Esophagus muscularis mucosa (tissue), 4 donors: ENCODE data around the gene BAIAP2L1. TPM values are rescaled to one million over a fixed set of nuclear protein-coding genes. Genes with fewer than 3 reads are reported as not detected.

Experiments used
- DNase-seq: peaks from one replicate; pipeline ENCODE4 v3.0.0-alpha.2; 2017; ENCODE audit errors: extremely low spot score
- H3K27ac ChIP-seq, 4 donors: fragments of 200-600 bp; sonication (generic); replicated peaks in 1 of 4; 1 replicate in 3 of 4; 2 replicates in 1 of 4; pipeline ENCODE4 v1.5.1; 2016 to 2019; ENCODE audit warnings: mild to moderate bottlenecking in 1 of 4
- H3K27me3 ChIP-seq, 4 donors: fragments of 200-600 bp; sonication (generic); one replicate each; pipeline versions ENCODE4 v1.5.1 to v1.6.0; 2016 to 2019
- H3K36me3 ChIP-seq, 4 donors: fragments of 200-600 bp; sonication (generic); one replicate each; pipeline ENCODE4 v1.5.1; 2016 to 2019
- H3K4me1 ChIP-seq, 4 donors: fragments of 200-600 bp; sonication (generic); one replicate each; pipeline ENCODE4 v1.5.1; 2016 to 2019
- H3K4me3 ChIP-seq, 4 donors: fragments of 200-600 bp; sonication (generic); 1 replicate in 2 of 4; 2 replicates in 2 of 4; pipeline ENCODE4 v1.5.1; 2016 to 2019; ENCODE audit warnings: mild to moderate bottlenecking in 4 of 4, moderate library complexity in 1 of 4
- H3K9me3 ChIP-seq, 4 donors: fragments of 200-600 bp; sonication (generic); 1 replicate in 3 of 4; 2 replicates in 1 of 4; pipeline ENCODE4 v1.5.1; 2016 to 2019
- EP300 ChIP-seq: sonication (generic); formaldehyde crosslinking; IDR thresholded peaks from one replicate; pipeline ENCODE4 v1.6.1; 2017; ENCODE audit warnings: antibody characterized with exemption
- POLR2A ChIP-seq: fragments of 450-650 bp; IDR thresholded peaks from one replicate; pipeline ENCODE4 v1.6.1; 2017; ENCODE audit warnings: antibody characterized with exemption, moderate library complexity, mild to moderate bottlenecking, low read depth
- POLR2AphosphoS5 ChIP-seq, 2 donors: sonication (generic); formaldehyde crosslinking; IDR thresholded peaks; one replicate each; pipeline ENCODE4 v1.6.1; 2017; ENCODE audit warnings: antibody characterized with exemption in 2 of 2
- WGBS: methylation state at CpG from one replicate; pipeline ENCODE4 v1.1.5; 2018; 5-methylcytosine and 5-hydroxymethylcytosine counted together
- intact Hi-C: fragments of 100-400 bp; cut with DNase I; formaldehyde crosslinking; loops from one replicate; pipeline ENCODE4 v1.15.1; 2023
- total RNA-seq, 4 donors: library from RNA; depleted of rRNA; stranded (reverse); fragments of >200 nt; gene quantifications; one replicate each; pipeline versions ENCODE4 v1.1.0 to v1.2.1, GENCODE V29; 2016
- TF ChIP-seq, protein P1 (sequence below), 3 experiments: fragments of 200-600 bp in 2 of 3; fragments of 450-650 bp in 1 of 3; sonication (generic) in 2 of 3; IDR thresholded peaks; one replicate each; pipeline ENCODE4 v1.5.1; 2017 to 2019; ENCODE audit warnings: antibody characterized with exemption in 3 of 3, mild to moderate bottlenecking in 2 of 3, moderate library complexity in 1 of 3

The BAIAP2L1 gene
- total RNA-seq, 4 donors from 2014 or later: 0.84 to 2.5 (median 1.6) TPM

DNA sequence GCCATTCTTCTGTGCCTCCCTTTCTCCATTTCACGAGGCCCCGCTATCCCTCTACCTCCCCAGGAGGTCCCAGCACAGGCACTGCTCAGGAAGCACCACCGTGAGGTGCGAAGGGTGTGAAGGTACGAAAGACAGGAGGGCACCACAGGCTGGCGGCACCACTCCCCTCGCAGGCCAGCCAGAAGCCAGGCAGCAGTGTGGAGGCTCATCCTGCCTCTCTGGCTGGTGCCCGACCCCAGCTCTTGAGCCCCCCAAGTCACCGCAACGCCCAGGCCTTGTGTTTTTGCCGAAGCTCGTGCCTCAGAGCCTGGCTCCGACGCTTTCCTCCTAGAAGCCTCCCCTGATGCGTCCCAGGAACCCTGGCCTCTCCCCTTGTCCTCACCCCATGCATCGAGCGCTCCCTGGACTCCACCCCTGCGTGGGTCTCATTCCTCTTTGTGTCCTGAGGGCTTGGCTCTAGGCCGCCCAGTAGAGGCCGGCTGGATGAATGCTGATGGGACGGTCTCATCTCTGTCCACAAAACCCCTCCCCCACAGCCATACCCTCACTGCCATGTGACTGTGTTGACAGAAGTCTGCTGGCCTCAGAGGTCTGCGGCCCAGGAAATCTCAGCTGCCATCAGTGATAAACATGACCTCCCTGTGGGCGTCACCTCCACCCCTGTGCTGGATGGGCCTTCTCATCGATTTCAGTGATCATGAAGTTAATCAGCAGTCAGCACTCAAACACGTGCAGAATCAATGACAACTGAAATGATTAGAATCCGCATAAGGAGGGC is 100.1 kb downstream of the BAIAP2L1 start:
- WGBS: 85% methylated on average over 18 of the region's 26 CpGs
- H3K9me3 ChIP-seq: no peaks in the 10 kb centered on the region
- intact Hi-C loops: no loop called here

DNA sequence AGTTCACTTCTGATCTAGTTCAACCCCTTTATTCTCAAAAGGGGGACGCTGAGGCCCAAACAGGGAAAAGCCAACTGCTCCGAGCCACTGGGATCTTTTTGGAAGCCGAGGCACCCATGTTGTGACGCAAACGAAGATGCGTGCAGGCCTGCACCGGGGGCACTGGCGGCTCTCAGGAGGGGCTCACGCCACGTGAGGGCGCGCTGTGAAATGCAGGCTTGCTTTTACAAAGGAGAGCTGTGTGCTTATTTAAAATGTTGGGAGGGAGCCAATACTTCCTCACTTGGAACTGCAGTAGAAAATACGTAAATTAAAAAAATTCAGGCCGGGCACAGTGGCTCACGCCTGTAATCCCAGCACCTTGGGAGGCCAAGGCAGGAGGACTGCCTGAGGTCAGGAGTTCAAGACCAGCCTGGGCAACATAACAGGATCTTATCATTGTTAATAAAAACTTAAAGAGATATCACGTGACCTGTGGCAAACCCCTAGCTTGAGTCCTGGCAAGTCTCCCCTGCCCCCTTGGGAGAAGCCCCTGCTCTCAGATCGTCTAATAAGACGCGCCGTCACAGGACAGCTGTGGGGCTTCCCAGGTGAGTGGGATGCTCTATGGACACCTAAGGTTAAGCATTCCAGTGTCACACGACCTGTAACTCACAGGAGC is 103.1 kb downstream of the BAIAP2L1 start:
- Histone ChIP-seq H3K9me3 (no peaks in the 10 kb centered on the region), H3K4me1 (peaks cover 0 to 18% (median 9%) of the 10 kb centered on the region in 4 donors), H3K27ac (no peak overlapping the region), H3K36me3 (peaks cover 4 to 58% (median 28%) of the 10 kb centered on the region in 4 donors), H3K4me3 (no peak overlapping the region), H3K27me3 (no peaks in the 10 kb centered on the region)
- TF ChIP-seq EP300: no peak
- intact Hi-C loops: no loop called here
- DNase-seq: no peak
- 59% methylated on average over 21 of the region's 21 CpGs for WGBS

More for the DNA sequence above, 100.1 kb downstream of the BAIAP2L1 start:
- Histone ChIP-seq H3K4me3 (no peak overlapping the region), H3K4me1 (peaks cover 0 to 8% (median 3%) of the 10 kb centered on the region in 4 donors), H3K27me3 (no peaks in the 10 kb centered on the region), H3K36me3 (peaks cover 0 to 39% (median 8%) of the 10 kb centered on the region in 4 donors), H3K27ac (no peak overlapping the region)
- DNase-seq: no peak
- TF ChIP-seq, protein P1, sequence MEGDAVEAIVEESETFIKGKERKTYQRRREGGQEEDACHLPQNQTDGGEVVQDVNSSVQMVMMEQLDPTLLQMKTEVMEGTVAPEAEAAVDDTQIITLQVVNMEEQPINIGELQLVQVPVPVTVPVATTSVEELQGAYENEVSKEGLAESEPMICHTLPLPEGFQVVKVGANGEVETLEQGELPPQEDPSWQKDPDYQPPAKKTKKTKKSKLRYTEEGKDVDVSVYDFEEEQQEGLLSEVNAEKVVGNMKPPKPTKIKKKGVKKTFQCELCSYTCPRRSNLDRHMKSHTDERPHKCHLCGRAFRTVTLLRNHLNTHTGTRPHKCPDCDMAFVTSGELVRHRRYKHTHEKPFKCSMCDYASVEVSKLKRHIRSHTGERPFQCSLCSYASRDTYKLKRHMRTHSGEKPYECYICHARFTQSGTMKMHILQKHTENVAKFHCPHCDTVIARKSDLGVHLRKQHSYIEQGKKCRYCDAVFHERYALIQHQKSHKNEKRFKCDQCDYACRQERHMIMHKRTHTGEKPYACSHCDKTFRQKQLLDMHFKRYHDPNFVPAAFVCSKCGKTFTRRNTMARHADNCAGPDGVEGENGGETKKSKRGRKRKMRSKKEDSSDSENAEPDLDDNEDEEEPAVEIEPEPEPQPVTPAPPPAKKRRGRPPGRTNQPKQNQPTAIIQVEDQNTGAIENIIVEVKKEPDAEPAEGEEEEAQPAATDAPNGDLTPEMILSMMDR (IDR thresholded peaks at IDR 0.05): no peak
- no peak for TF ChIP-seq POLR2A
- no peak for TF ChIP-seq POLR2AphosphoS5 (IDR thresholded peaks at IDR 0.05)
- no peak for TF ChIP-seq EP300

DNA sequence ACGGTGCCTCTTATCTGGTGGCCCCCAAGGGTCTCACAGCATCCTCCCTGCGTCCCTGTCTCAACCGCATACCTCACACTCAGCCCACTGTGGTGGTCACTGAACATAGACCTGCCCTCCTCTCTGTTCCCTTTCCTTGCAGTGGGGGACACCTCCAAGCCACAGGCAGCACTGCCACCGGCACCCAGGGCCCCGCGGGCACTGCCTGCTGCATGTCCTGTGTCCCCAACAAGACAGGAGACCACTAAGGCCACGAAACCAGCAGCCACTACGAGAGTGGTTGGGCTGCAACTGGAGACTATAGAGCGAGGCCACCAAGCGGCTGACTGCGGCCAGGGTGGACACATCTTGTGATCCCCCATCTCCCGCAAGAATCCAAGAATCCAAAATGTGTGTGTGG is 104.1 kb downstream of the BAIAP2L1 start:
- Histone ChIP-seq H3K27me3 (no peaks in the 10 kb centered on the region), H3K27ac (no peak overlapping the region), H3K4me3 (no peak overlapping the region), H3K4me1 (peaks cover 0 to 18% (median 12%) of the 10 kb centered on the region in 4 donors), H3K9me3 (no peaks in the 10 kb centered on the region), H3K36me3 (peaks cover 12 to 66% (median 36%) of the 10 kb centered on the region in 4 donors)
- intact Hi-C loops: no loop called here
- no peak for TF ChIP-seq POLR2AphosphoS5 (IDR thresholded peaks at IDR 0.05)
- TF ChIP-seq POLR2A: no peak
- TF ChIP-seq EP300: no peak
- TF ChIP-seq, protein P1 (IDR thresholded peaks at IDR 0.05): no peak
- WGBS: 84% methylated on average over 8 of the region's 12 CpGs
- no peak for DNase-seq

DNA sequence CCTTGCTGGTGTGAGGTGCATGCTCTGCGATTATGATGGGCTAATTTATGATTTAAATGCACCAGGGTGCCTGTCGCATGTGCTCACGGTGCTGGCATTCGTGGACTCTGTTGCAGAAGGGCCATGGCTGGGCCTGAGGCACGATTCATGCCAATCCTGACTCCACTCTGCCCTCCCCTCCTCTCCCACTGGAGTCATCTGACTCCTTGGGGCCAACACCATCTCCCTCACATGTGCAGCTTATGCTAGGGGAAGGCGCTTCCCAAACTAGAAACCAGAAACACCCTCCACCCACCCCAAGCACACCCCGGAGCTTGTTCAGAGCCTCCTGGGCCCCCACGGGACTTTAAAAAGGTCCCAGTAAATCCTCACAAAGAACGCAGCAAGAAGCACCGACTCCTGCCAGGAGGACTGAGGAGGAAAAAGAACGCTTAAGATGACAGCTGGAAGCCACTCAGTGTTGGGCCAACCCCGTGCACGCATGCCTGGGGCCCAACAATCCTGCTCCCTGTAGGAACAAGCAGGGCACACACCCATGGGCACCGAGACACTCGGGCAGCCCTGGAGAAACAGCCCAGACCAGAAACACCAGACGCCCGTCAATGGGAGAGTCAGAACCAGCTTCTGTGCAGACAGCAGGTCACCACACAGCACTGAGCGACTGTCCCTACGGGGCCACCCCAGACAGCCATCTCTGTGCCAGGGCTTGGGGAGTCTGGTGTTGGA is 105.3 kb downstream of the BAIAP2L1 start:
- intact Hi-C loops: no loop called here
- H3K9me3 ChIP-seq: no peaks in the 10 kb centered on the region
- peaks cover 0 to 18% (median 12%) of the 10 kb centered on the region in 4 donors for H3K4me1 ChIP-seq
- WGBS: 80% methylated on average over 19 of the region's 19 CpGs
- DNase-seq: no peak
- no peak overlapping the region for H3K4me3 ChIP-seq
- H3K27me3 ChIP-seq: no peaks in the 10 kb centered on the region
- TF ChIP-seq, protein P1 (IDR thresholded peaks at IDR 0.05): no peak
- TF ChIP-seq POLR2AphosphoS5 (IDR thresholded peaks at IDR 0.05): no peak
- TF ChIP-seq POLR2A: no peak
- no peak for TF ChIP-seq EP300
- peaks cover 16 to 70% (median 47%) of the 10 kb centered on the region in 4 donors for H3K36me3 ChIP-seq
- H3K27ac ChIP-seq: no peak overlapping the region
